HG03280 (cell line): ENCODE results near the gene CTNNBL1.

Experiments used
- ATAC-seq: cut with Tn5 transposase; IDR thresholded peaks from one replicate; pipeline ENCODE4 v1.9.1; 2021; ENCODE audit warnings: mild to moderate bottlenecking, moderate library complexity; ENCODE audit not compliant: unreplicated experiment

CTNNBL1 gene

DNA sequence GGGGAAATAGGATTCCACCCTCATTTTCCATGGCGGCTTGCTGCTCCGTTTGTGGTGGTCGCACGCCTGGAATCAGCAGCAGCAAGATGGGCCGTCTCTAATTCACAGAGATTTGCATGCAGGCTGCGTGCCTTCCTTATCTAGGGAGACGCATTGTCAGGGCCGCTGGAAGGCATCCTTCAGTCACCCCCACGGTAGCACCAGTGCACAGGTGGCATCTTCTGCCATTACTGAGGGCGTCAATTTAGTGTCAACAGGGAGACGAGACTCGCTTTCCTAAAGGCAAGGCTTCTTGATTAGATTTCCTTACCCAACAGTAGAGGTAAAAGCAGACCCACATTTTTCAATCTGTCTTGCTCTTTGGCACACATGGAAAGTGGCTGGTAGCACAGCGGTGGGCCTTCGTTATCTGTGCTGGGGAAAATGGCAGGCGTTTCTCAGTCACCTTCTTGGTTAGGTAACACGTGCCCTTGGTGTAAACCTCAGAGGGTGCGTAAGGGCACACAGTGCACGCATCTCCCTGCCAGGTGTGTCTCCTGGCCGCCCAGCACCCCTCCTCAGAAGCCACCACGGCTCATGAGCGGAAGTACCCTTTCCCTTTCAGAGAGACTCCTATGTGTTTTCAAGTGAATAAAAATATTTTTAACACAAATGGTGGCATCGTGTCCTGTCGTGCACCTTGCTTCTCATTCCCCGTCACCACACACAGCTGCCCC is 181.8 kb downstream of the CTNNBL1 start:
- no peak for ATAC-seq

DNA sequence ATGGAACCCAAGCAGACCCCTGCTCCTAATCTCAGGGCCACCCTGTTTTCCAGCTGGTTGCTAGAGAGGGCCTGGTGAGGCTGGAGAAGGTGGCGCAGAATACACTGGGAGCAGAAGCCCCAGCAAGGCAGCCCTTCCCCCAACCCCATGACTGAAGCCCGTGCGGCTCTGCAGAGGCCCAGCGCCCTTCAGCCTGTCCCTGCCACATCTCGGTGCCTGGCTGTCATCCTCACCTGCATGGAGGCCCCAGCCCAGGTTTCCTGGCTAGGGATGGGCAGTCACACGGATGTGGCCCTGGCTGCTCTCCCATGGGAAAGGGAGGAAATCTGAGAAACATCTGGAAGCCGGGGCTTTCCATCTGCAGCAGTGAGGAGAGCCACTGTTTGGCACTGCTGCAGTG is 183.0 kb downstream of the CTNNBL1 start:
- ATAC-seq, result no peak

DNA sequence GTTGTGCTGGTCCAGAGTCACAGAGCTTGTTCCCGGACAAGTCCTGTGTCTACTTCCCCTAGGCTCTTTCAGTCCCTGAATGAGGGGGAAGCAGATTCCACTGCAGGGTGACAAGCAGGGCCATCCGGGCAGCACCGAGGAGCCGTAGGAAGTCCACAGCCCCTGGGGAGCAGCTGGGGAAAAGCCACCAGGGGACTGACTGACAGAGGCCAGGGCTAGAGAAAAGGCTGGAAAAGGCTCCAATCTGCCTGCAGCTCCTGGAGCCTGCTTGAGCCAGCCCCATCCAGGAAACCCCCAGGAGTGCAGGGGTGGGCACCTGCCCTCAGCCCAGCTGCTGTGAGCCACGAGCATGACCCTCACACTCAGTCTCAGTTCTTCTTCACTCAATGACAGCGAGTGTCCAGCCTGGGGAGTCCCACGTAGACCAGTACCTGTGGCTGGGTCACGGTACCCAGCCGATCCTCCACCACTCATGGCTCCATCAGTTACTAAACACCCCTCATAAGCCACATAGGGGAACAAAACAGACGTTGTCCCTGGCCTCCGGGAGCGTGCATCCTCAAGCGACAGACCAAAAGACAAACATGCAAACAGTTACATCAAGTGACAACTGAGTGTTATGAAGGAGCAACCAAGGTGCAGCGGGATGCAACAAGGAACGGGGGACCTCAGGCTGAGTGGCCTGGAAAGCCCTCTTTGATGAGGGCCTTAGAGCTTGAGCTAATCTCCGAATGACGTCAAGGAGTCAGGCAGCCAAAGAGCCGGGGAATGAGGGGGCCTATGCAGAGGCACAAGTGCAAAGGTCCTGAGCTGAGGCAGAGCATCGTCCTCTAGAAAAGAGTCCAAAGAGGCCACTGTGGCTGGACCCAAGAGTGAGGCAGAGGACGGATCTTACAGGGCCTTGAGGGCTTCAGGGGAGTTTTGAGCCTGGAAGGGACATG is 184.3 kb downstream of the CTNNBL1 start:
- ATAC-seq, result no peak

DNA sequence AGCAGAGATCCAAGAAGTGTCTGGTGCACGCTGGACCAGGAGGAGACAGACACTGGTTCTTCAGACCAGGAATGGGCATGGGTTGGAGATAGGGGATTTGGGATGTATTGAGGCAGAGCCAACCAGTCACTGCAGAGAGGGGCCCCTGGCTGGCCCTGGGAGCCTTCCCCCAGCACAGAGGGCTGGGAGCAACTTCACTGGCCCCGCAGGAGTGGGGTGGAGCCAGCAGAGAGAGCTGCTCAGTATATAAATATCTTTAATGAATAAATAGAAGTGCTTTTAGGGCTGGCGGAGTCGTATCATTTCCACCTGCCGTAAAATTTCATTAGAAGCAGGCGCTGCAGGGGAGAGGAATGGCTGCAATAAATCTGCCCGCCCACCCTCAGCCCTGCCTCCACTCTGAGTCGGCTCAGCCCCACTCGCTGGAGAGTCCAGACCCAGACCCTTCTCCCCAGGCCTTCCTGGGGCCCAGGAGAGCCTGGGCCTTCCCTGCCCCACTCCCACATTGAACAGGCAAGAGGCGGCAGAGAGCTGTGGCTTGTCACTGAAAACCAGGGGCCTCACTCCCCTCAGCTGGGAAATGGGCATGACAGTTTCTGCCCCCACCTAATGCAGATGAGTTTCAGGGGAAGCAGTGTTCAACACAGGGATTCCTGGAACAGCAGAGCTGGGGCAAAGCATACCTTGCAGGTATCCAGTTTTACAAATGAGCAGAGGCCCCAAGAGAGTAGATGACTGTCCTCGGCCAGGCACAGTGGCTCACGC is 185.2 kb downstream of the CTNNBL1 start:
- no peak for ATAC-seq

DNA sequence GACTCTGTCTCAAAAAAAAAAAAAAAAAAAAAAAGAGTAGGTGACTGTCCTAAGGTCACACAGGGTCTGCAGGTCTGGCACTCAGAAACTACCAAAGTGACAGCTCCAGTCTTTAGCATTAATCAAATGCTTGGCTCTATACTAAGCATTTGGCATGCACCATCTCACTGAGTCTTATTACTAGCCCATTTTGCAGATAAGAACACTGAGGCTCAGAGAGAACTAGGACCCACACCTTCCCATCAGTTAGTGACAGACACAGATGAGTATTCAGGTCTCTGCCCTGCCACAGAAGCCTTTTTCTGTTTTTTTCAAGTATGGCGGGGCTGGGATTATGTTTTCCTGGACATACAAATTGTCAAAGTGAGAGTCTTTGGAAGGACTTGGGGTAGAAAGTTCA is 186.0 kb downstream of the CTNNBL1 start:
- ATAC-seq, result no peak

DNA sequence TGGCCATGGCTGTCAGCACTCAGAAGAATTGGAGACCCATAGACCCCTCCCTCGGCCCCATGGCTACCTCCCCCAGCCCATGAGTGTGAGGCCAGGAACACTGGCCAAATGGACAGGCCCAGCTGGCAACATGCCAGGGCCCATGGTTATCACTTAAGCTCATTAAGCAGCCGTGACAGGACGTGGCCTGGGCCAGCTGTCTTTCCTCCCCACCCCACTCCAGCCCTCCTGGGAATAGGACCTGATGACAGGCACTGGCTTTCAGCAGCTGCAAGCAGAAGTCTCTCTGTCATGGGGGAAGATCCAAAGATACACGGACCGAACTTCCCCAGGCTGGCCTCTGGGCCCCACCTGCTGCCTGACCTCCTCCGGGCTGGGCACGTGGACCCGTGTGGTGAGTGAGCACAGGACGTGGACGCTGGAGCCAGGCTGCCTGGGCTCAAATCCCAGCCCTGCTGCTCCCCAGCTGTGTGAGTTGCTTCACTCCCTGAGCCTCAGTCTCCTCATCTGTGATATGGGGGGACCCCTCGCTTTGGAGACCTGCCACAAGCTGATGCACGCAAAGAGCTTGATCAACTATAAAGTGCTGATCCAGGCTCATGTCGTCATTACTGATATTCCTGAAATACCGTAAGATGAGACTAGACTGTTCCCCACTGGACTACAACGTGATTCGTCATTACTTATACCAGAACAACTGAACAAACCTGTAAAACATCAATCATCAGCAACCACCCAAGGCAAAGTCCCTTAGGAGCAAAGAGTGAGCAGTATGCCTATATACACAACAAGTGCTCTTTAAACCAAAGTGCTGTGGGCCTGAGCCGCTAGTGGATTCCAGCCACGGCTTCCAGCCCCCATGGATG is 187.1 kb downstream of the CTNNBL1 start:
- ATAC-seq, result no peak

DNA sequence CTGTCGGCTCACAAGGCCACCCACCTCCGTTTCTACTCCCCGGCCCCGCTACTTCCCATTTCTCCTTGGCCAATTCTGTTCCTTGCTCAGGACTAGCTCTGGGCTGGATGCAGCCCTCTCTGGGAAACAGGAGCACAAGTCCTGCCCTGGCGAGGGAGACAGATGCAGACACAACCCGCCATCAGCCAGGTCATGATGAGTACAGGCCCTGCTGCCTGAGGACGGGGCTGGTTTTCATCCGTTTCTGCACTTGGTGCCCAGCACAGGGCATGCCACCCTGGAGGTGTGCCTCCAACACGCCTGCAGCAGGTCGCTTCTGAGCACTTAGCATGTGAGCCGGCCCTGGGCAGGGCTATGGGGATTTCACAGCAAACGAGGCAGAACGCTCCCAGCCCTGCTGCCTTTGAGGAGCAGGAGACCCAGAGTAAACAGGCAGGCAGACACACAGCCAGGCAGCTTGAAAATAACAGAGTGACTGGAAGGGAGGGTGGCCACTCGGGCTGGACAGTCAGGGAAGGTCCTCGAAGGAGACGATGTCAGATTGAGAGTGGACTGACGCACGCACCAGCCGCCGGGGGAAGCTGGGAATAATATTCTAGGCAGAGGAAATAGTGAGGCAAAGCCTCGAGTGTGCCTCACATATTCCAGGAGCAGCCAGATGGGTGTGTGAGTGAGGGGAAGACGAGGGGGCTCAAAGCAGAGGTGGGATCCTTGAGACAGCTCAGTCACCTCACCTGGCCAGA is 187.9 kb downstream of the CTNNBL1 start:
- ATAC-seq, result no peak

DNA sequence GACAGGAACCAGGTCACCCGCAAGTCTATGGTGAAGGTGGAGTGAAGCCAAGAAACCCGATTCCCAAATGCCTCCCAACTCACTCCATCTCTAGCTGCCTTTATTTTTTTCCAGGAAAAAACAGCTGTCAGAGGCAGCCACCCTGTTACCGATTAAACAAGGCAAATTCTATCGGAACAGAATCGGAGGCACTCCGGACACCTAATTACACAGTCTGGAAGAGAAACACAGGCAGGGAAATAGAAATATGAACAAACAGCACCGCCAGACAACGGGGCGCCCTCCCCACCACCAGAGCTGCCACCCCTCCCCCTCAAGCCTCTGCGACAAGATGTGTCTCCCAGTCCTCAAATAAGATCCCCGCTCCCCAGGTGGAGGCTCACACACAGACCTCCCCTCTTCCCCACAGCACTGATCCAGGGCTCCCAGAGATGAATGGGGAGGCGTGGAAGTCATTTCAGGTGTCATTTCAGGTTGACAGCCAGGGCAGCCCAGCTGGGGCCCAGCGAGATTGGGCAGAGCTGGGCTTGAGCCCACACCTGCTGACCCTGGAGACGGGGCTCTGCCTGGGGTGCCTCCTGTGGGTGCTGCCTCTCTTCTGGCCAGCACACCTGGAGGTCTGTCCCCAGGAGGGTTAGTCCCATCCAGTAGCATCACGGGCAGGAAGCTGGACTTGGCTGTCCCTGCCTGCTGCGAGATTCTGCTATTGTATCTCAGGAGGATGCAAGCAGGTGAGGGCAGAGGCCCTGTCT is 189.3 kb downstream of the CTNNBL1 start:
- ATAC-seq, result no peak

DNA sequence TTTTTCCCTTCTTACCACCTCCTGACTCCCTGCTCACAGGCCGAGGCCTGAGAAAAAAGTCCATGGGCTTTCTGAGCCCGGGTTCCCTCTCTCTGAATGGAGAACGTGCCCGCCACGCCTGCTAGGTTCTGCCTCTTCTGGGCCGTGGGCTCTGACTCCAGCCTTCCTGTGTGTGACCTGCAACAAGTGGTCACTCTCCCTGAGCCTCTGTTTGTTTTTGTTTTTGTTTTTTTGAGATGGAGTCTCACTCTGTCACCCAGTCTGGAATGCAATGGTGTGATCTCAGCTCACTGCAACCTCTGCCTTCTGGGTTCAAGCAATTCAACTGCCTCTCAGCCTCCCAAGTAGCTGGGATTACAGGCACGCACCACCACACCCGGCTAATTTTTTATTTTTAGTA is 191.2 kb downstream of the CTNNBL1 start:
- ATAC-seq, result no peak

DNA sequence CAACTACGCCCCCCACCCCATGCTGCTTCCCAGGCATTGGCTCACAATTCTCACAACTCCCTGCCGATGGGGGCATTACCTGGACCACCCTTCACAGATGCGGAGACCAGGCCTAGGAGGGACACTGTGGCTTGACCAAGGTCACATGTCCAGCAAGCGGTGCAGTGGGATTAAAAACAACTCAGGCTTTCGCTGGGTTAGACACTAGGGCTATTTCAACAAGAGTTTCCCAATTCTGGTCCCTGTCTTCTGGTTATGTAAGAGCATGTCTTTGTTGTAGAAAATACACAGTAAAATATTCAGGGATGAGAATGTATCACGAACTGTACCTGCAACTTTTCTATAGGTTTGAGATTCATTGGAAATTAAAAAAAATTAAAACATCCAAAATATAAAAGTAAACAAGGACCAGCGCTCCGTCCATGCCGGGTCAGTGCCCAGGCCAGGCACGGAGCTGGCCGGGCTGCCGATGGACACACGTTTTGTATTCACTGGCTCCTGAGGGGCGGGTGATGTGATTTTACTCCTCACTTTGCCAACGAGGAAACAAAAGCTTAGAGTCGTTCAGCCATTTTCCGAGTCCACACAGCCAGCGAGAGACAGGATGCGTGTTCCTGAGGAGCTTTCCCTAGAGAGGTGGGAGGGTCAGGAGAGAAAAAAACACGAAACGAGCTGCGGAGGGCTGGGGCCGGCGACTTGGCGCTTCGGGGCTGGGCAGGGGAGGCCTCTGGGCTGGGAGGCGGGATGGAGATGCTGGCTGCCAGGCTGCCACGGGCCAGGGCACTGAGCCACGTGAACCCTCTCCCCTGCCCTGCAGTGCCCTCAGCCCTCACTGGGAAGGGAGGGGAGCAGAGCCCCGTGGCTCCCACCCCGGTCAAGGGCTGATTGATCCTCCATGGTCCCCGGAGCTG is 192.0 kb downstream of the CTNNBL1 start:
- ATAC-seq, result no peak

DNA sequence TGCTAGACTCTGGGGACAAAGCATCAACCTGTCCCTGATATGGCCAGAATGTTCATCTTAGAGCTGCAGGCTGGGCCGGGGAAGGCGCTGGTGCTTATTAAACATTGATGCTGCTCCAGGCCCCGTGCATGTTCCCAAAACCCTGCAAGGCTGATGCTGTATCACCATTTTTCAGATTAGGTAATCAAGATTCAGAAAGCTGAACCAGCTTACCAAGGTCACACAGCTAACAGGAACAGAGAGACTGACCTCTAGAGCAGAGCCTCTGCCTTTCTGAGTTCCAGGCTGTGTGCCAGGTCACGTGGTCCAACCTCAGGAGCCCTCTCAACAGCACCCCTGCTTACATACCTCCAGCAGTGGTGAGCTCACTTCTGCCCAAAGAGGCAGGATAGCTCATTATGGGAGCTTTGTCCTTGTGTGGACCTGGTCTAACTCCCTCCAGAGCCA is 193.0 kb downstream of the CTNNBL1 start:
- ATAC-seq, result no peak

DNA sequence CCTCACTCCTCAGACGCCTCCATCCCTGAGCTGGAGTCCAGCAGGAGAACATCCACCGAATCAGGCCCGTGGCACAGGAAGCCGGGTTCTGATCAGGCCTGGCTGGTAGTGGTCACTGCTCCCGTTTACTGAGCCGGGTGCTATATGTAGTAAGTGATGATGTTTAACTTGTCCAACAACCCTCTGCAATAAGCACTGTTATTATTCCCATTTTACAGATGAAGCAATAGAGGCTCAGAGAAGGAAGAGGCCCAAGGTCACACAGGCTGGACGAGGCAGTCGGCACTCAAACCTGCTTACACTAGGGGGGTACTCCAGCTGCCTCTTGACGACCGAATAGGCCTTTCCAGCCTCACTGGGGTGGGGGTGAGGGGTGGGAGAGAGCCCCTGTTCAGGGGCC is 194.8 kb downstream of the CTNNBL1 start:
- no peak for ATAC-seq

DNA sequence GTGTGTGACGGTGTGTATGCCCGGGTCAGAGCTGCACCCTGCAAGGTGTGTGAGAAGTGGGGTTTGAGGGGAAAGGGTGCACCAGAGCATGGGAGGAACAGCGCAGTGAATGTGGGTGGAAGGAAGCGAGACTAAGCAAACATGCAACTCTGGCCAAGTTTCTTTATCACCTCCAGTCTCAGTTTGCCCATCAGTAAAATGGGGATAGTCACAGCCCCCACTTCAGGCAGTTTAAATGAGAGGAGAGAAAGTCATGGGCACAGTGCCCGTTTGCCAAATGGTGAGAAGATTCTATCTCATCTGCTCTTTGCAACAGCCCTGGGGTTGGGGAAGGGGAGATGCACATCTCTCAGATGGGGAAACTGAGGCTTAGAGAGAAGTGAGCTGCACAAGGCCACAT is 196.3 kb downstream of the CTNNBL1 start:
- ATAC-seq, result no peak

DNA sequence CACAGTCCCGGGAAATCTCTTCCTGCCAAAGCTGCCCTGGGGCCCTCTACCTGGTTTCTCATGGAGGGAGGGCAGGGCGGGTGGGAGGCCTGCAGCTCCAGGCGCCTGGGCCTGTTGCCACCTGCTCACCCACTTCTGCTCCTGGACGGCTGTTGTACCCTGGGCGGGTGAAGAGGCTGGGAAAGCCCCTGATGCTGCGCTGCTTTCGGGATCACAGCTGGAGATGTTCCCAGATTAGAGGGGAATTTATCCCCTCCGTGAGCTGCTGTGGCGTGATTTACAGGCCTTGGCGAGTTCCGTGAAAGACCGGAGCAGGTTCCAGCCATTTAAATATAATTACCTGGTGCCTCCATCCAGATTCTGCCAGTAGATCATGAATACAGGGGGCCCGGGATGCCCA is 196.8 kb downstream of the CTNNBL1 start:
- ATAC-seq, result no peak

DNA sequence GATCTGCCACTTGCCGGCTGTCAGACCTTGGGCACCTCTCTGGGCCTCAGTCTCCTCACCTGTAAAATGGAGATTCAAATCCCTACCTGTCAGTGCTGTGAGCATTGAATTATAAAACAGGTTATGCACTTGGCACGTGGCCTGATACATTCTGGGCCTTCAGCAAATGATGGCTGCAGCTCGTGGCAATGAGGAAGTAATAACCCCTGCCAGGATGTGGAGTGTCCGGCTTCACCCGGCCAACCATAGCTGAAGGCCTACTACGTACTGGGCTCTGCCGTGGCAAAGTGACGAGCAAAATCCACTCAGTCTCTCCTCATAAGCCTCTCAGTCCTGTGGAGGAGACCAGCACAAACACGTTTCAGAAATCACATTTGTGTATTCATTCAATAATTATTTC is 198.2 kb downstream of the CTNNBL1 start:
- no peak for ATAC-seq

DNA sequence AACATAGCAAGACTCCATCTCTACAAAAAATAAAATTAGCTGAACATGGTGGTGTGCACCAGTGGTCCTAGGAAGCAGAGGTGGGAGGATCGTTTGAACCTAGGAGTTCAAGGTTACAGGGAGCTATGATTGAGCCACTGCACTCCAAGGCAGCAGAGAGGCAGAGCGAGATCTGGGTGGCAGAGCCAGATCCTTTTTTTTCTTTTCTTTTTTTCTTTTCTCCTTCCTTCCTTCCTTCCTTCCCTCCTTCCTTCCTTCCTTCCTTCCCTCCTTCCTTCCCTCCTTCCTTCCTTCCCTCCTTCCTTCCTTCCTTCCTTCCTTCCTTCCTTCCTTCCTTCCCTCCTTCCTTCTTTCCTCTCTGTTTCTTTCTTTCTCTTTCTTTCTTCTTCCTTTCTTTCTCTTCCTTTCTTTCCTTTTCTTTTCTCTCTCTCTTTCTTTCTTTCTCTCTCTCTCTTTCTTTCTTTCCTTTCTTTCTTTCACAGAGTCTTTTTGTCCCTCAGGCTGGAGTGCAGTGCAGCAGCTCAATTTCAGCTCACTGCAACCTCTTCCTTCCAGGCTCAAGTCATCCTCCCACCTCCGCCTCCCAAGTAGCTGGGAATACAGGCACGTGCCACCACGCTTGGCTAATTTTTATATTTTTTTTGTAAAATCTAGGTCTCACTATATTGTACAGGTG is 199.9 kb downstream of the CTNNBL1 start:
- no peak for ATAC-seq

DNA sequence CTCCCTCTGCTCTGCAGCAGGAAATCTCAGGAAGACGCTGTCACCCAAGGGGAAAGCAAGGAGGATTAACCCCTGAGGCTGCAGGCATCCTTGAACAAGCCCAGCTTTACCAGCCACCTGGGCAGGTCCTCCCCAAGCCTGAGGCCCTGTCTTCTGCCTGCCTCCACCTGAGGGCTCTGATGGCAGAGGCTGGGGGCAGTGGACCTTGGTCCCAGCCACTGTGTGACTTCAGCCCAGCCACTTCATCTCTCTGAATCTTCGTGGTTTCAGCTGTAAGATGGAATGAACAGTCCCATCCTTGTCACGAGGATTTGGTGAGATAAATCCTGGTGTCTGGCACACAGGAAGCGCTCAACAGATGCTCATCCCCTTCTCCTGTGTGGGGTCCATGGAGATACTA is 200.6 kb downstream of the CTNNBL1 start:
- ATAC-seq, result no peak
